ENCODE results near the gene ADGRL3. TPM values are rescaled to one million over a fixed set of nuclear protein-coding genes. Genes with fewer than 3 reads are reported as not detected.
"Not testable (repeated sequence)": the region's sequence is repeated elsewhere in the genome, so short reads cannot be mapped to it uniquely, and the experiment has no call there.

The ADGRL3 gene
- total RNA-seq, 4 donors from 2014 or later: 4.6 to 7.1 (median 6.3) TPM

- Histone ChIP-seq H3K36me3 (no peaks in the 10 kb centered on the region), H3K4me1 (no peaks in the 10 kb centered on the region), H3K9me3 (no peaks in the 10 kb centered on the region), H3K27me3 (no peaks in the 10 kb centered on the region), H3K27ac (replicated peaks in 1 of 4) (no peak overlapping the region), H3K4me3 (no peak overlapping the region)
- intact Hi-C loops (cut with DNase I): no loop called here
- TF ChIP-seq CTCF (IDR thresholded peaks at IDR 0.05) (no peak), POLR2AphosphoS5 (IDR thresholded peaks at IDR 0.05) (no peak), EP300 (IDR thresholded peaks at IDR 0.05) (no peak)
- WGBS: 94% methylated on average over 1 of the region's 1 CpG
- no peak for DNase-seq (ENCODE audit: extremely low spot score)
These were observed 301.7 kb downstream of the ADGRL3 start for GRCh38 chr4:61501812-61502211.

DNA sequence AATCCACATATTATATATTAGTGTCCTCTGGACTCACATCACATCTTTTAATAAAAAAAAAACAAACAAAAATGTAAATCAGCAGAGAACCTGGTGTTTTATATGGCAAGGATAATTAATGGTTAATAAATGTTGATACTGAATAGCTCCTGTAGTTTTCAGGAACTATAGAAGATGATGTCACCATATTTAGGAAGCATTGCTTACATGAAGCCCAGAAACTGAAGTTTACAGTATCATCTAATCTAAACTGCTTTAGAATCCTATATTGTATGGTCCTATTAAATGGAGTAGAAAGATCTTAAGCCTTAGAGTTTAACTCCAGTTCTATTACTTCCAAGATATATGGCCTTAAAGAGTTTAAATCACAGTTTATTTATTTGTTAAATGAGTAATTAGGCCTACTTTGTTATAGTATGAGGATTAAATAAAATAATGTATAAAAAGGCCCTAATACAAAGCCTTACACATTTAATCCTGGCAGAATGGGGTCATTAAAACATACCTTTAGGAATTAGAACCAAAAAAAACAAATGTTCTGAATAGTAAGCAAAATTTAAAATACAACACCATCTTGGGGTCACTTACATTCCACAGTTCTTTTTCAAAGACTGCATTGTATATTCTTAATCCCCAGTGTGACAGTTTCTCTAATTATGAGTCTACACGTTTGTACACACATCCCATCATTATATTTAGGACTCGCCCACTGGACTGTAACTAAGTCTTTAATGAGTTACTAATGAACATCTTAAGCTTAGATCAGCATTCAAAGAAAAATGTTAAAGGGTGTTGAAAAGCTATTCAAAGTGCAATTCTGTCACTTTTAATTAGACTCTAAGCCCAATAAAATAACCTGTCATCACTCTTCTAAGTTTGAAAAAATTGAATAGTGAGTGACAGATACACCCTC lies 305.9 kb downstream of the ADGRL3 start:
- Histone ChIP-seq H3K27me3 (no peaks in the 10 kb centered on the region), H3K4me3 (no peak overlapping the region), H3K4me1 (no peaks in the 10 kb centered on the region), H3K36me3 (no peaks in the 10 kb centered on the region), H3K9me3 (peaks cover 0 to 4% (median 0%) of the 10 kb centered on the region in 4 donors), H3K27ac (replicated peaks in 1 of 4) (no peak overlapping the region)
- 66% methylated on average over 2 of the region's 2 CpGs for WGBS
- TF ChIP-seq POLR2AphosphoS5 (IDR thresholded peaks at IDR 0.05): no peak
- TF ChIP-seq POLR2A (IDR thresholded peaks at IDR 0.05; ENCODE audit: low read depth): no peak
- TF ChIP-seq CTCF (IDR thresholded peaks at IDR 0.05): no peak
- TF ChIP-seq EP300 (IDR thresholded peaks at IDR 0.05): no peak
- intact Hi-C loops (cut with DNase I): no loop called here
- no peak for DNase-seq (ENCODE audit: extremely low spot score)

- no peaks in the 10 kb centered on the region for H3K4me1 ChIP-seq
- H3K9me3 ChIP-seq: peaks cover 0 to 4% (median 0%) of the 10 kb centered on the region in 4 donors
- DNase-seq (ENCODE audit: extremely low spot score): no peak
- TF ChIP-seq CTCF (IDR thresholded peaks at IDR 0.05) (no peak), POLR2AphosphoS5 (IDR thresholded peaks at IDR 0.05) (no peak), POLR2A (IDR thresholded peaks at IDR 0.05; ENCODE audit: low read depth) (no peak), EP300 (IDR thresholded peaks at IDR 0.05) (no peak)
- 68% methylated on average over 2 of the region's 2 CpGs for WGBS
- H3K27ac ChIP-seq (replicated peaks in 1 of 4): no peak overlapping the region
- no peaks in the 10 kb centered on the region for H3K27me3 ChIP-seq
- no peaks in the 10 kb centered on the region for H3K36me3 ChIP-seq
- H3K4me3 ChIP-seq: no peak overlapping the region
- intact Hi-C loops (cut with DNase I): no loop called here
These were observed 307.0 kb downstream of the ADGRL3 start for GRCh38 chr4:61507091-61507490.

DNA sequence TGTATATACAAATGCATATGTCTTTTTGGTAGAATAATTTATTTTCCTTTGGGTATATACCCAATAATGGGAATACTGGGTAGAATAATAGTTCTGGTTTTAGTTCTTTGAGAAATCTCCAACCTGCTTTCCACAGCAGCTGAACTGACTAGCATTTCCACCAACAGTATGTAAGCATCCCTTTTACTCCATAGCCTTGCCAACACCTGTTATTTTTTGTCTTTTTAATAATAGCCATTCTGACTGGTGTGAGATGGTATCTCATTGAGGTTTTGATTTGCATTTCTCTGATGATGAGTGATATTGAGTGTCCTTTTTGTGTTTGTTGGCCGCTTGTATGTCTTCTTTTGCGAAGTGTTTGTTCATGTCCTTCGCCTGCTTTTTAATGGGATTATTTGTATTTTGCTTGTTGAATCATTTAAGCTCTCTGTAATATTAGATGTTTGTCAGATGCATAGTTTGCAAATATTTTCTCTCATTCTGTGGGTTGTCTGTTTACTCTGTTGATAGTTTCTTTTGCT lies 309.7 kb downstream of the ADGRL3 start:
- H3K36me3 ChIP-seq; DNase-seq (ENCODE audit: extremely low spot score); H3K9me3 ChIP-seq; intact Hi-C loops (cut with DNase I); H3K27me3 ChIP-seq; H3K4me1 ChIP-seq; H3K4me3 ChIP-seq; H3K27ac ChIP-seq (replicated peaks in 1 of 4): not testable (repeated sequence)
- 96% methylated on average over 3 of the region's 3 CpGs for WGBS

- H3K4me3 ChIP-seq: no peak overlapping the region
- intact Hi-C loops (cut with DNase I): no loop called here
- DNase-seq (ENCODE audit: extremely low spot score): no peak
- peaks cover 0 to 4% (median 0%) of the 10 kb centered on the region in 4 donors for H3K9me3 ChIP-seq
- no peaks in the 10 kb centered on the region for H3K27me3 ChIP-seq
- no peak overlapping the region for H3K27ac ChIP-seq (replicated peaks in 1 of 4)
- no peaks in the 10 kb centered on the region for H3K36me3 ChIP-seq
- TF ChIP-seq POLR2AphosphoS5 (IDR thresholded peaks at IDR 0.05) (no peak), CTCF (IDR thresholded peaks at IDR 0.05) (no peak), EP300 (IDR thresholded peaks at IDR 0.05) (no peak), POLR2A (IDR thresholded peaks at IDR 0.05; ENCODE audit: low read depth) (no peak)
- no peaks in the 10 kb centered on the region for H3K4me1 ChIP-seq
- WGBS: 80% methylated on average over 2 of the region's 2 CpGs
These were observed 311.8 kb downstream of the ADGRL3 start for GRCh38 chr4:61511716-61512488.

Data from esophagus muscularis mucosa (tissue), 4 donors.